ENCODE data around the gene SLC7A4. TPM values are rescaled to one million over a fixed set of nuclear protein-coding genes. Genes with fewer than 3 reads are reported as not detected.

Gene SLC7A4
- total and polyA plus RNA-seq, 8 donors = 0.14 to 3.0 (median 0.40) TPM

DNA sequence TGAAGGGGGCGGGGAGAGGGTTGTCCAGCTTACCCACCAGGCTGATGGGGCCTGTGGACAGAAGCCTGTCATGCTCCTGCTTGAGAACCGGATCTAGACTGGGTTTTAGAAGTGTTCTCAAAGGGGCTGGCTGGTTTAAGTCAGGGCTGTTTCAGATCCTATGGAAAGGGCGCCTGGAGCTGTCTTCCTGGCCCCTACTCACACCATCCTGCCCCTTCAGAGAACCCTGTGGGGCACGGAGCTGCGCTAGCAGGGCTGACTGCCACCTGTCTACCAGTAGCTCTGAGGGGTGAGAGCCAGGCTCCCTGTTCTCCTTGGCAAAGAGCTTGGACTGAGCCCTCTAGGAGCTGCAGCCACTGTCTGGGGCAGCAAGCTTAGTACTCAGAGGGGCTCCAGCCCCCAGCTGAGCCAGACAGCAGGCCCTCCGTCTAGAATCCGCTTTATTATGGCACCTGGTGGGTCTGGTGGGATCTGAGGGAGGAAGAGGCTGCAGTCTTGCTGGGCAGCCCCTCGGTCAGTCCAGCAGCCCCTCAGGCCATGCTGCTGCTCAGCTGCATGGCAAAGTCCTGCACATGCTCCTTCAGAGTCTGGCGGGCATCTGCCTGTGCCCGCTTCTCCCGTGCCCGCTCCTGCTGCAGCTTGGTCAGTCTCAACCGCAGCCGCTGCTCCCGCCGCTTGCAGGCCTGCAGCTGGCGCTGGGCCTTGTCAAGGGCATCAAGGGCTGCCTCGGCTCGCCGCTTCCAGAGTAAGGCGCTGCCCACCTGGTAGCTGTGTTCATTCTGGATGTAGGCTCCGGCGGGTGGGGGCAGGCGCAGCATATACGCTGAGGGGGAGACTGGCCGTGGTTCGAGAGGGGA lies 32.8 kb downstream of the SLC7A4 start:
- Histone ChIP-seq H3K4me3 (peak overlapping the region in 1 of 2 donors; percentile 70), H3K27ac (no peak overlapping the region), H3K36me3 (peaks cover 0 to 58% of the 10 kb centered on the region in 2 donors), H3K9me3 (no peaks in the 10 kb centered on the region), H3K4me1 (peaks cover 18 to 36% of the 10 kb centered on the region in 2 donors), H3K27me3 (no peaks in the 10 kb centered on the region)
- DNase-seq (no peak), ATAC-seq (no peak)
- TF ChIP-seq, protein P1, sequence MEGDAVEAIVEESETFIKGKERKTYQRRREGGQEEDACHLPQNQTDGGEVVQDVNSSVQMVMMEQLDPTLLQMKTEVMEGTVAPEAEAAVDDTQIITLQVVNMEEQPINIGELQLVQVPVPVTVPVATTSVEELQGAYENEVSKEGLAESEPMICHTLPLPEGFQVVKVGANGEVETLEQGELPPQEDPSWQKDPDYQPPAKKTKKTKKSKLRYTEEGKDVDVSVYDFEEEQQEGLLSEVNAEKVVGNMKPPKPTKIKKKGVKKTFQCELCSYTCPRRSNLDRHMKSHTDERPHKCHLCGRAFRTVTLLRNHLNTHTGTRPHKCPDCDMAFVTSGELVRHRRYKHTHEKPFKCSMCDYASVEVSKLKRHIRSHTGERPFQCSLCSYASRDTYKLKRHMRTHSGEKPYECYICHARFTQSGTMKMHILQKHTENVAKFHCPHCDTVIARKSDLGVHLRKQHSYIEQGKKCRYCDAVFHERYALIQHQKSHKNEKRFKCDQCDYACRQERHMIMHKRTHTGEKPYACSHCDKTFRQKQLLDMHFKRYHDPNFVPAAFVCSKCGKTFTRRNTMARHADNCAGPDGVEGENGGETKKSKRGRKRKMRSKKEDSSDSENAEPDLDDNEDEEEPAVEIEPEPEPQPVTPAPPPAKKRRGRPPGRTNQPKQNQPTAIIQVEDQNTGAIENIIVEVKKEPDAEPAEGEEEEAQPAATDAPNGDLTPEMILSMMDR (IDR thresholded peaks at IDR 0.05) = no peak
- intact Hi-C loops (cut with DNase I) = no loop called here

DNA sequence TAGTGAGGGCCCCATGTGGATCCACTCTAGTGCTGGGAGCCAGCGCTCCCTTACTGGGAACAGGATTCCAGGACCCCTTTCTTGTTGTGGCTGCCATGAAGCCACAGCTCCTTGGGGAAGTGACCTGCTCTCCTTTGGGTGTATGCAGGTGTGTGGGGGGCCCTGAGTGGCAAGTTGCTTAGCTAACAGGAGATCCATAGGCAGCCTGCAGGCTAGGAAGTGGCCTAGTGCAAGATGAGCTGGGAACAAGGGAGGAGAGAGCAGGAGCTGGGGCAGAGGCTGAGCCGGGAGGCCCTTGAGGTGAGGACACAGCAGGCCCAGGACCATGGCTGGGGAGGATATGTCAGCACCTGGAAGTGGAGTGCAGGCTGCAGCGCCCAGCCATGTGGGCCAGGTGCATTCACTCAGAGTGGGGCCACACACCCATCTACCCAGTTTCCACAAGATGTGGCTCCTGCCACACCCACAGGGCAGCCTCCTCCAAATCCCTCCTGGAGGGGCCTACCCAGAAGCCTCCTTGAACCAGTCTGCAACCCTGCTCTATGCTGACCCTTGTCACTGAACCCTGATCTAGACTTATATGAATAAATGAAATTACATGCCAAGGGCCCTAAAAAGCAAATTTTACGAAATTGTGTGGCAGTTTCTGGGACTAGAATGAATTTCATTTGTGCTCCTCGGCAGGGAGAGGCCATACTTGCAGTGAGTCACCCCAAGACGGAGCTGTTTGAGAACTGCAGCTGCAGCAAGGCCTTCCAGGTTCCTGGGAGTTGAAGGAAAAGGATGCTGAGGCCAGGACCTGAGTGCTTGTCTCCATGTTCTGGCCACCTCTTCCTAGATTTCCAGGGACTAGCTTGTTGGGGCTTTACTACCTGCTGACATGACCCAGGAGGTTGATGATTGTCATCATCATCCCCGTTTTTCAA lies 33.7 kb downstream of the SLC7A4 start:
- H3K4me3 ChIP-seq = no peak overlapping the region
- no peak overlapping the region for H3K27ac ChIP-seq
- H3K9me3 ChIP-seq = no peaks in the 10 kb centered on the region
- no peaks in the 10 kb centered on the region for H3K27me3 ChIP-seq
- intact Hi-C loops (cut with DNase I) = no loop called here
- ATAC-seq = no peak
- peaks cover 0 to 68% of the 10 kb centered on the region in 2 donors for H3K36me3 ChIP-seq
- DNase-seq = no peak
- TF ChIP-seq, protein P1 (IDR thresholded peaks at IDR 0.05) = no peak
- H3K4me1 ChIP-seq = peaks cover 18 to 34% of the 10 kb centered on the region in 2 donors

DNA sequence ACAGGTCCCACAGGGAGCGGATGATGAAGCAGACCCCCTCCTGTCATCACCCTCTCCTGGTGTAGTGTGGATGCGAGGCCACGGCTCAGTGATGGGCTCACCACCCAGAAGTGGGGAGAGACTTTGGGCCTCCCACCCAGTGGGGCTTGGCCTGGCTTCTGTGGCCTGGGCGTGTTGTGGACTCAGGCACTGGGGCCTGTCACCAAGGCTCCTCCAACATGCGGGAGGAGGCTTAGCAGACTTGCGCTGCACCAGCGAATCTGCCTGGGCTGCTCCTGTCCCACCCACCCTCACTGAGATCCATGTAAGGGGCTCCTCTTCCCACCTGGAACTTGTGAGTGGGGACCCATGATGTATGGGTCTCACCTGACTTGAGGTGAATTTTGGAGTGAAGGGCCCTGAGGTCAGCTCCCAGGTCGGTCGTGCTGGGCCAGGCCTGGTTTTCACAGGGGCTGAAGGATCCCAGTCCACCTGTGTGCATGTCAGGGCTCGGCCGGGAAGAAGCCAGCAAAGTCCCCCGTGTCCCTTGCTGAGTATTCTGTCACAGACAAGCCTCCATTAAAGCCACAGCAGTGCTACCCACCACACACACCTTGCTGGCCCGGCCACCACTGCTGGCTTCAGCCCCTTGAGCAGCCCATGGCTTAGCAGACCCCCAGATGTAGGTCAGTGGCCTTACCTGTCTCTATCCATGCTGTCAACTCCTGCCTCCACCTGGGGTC lies 34.7 kb downstream of the SLC7A4 start:
- intact Hi-C loops (cut with DNase I) = no loop called here
- H3K27me3 ChIP-seq = no peaks in the 10 kb centered on the region
- DNase-seq = no peak
- H3K4me3 ChIP-seq = no peak overlapping the region
- H3K9me3 ChIP-seq = no peaks in the 10 kb centered on the region
- peaks cover 0 to 77% of the 10 kb centered on the region in 2 donors for H3K36me3 ChIP-seq
- ATAC-seq = no peak
- H3K27ac ChIP-seq = no peak overlapping the region
- TF ChIP-seq, protein P1 (IDR thresholded peaks at IDR 0.05) = no peak
- H3K4me1 ChIP-seq = peaks cover 14 to 25% of the 10 kb centered on the region in 2 donors

GRCh38 chr22:20996598-20997535 lies 35.5 kb downstream of the SLC7A4 start:
- no peaks in the 10 kb centered on the region for H3K9me3 ChIP-seq
- H3K27ac ChIP-seq = no peak overlapping the region
- no peaks in the 10 kb centered on the region for H3K27me3 ChIP-seq
- no peak overlapping the region for H3K4me3 ChIP-seq
- no peak for ATAC-seq
- DNase-seq = no peak
- TF ChIP-seq, protein P1 (IDR thresholded peaks at IDR 0.05) = no peak
- peaks cover 0 to 86% of the 10 kb centered on the region in 2 donors for H3K36me3 ChIP-seq
- H3K4me1 ChIP-seq = peaks cover 14 to 23% of the 10 kb centered on the region in 2 donors
- intact Hi-C loops (cut with DNase I) = no loop called here
